A673 (cell line): ENCODE data around the gene YPEL3.

Experiments used
- CTCF ChIP-seq: fragments of 300-800, 200-600 bp; sonication (generic); conservative IDR thresholded peaks from 2 replicates; pipeline ENCODE4 v1.5.1; 2017; ENCODE audit warnings: low read depth, mild to moderate bottlenecking, antibody characterized with exemption, low read length, moderate library complexity, mixed read lengths
- EZH2 ChIP-seq: fragments of 200-600 bp; sonication (generic); IDR thresholded peaks from 2 replicates; pipeline ENCODE4 v1.6.1; 2017; ENCODE audit warnings: borderline replicate concordance, low read depth, mild to moderate bottlenecking, mixed read lengths, antibody characterized with exemption, low read length; ENCODE audit not compliant: poor library complexity, severe bottlenecking

GRCh38 chr16:30141750-30142149 lies 45.7 kb upstream of the YPEL3 start:
- TF ChIP-seq CTCF (no peak), EZH2 (no peak)
